RWPE2 (cell line): ENCODE results near the gene ZBTB12.

Experiments
- ATAC-seq: fragments of 200-7000 bp; cut with Tn5 transposase; 3 replicates; pipeline ENCODE4 v1.9.1; 2021; ENCODE audit warnings: low read depth
- DNase-seq: peaks from one replicate; pipeline ENCODE4 v3.0.0-alpha.2; 2020; ENCODE audit warnings: low spot score
- H3K27ac ChIP-seq: fragments of 450-650 bp; 2 replicates; pipeline ENCODE4 v1.5.1; 2017; ENCODE audit warnings: mild to moderate bottlenecking; ENCODE audit not compliant: poor library complexity, severe bottlenecking
- H3K27me3 ChIP-seq: fragments of 250-450 bp; sonication (Bioruptor Pico); 2 replicates; pipeline ENCODE4 v1.5.1; 2021; ENCODE audit warnings: mild to moderate bottlenecking, moderate library complexity; ENCODE audit not compliant: insufficient read depth, poor library complexity, severe bottlenecking
- H3K36me3 ChIP-seq: fragments of 250-450 bp; sonication (Bioruptor Pico); 2 replicates; pipeline ENCODE4 v1.5.1; 2020; ENCODE audit warnings: low read depth, mild to moderate bottlenecking, moderate library complexity
- H3K4me1 ChIP-seq: fragments of 250-450 bp; sonication (Bioruptor Pico); 2 replicates; pipeline ENCODE4 v1.5.1; 2021; ENCODE audit warnings: mild to moderate bottlenecking, moderate library complexity; ENCODE audit not compliant: insufficient read depth, poor library complexity, severe bottlenecking
- H3K4me3 ChIP-seq: fragments of 250-450 bp; sonication (Bioruptor Pico); 2 replicates; pipeline ENCODE4 v1.5.1; 2021; ENCODE audit warnings: mild to moderate bottlenecking, moderate library complexity; ENCODE audit not compliant: severe bottlenecking
- H3K9me3 ChIP-seq: fragments of 250-450 bp; sonication (Bioruptor Pico); 2 replicates; pipeline ENCODE4 v1.5.1; 2021; ENCODE audit warnings: mild to moderate bottlenecking, moderate library complexity; ENCODE audit not compliant: severe bottlenecking
- TF ChIP-seq, protein P1 (sequence below): fragments of 450-650 bp; IDR thresholded peaks from one replicate; pipeline ENCODE4 v1.5.1; 2017; ENCODE audit warnings: mild to moderate bottlenecking, moderate library complexity; ENCODE audit not compliant: poor library complexity, severe bottlenecking

ZBTB12 gene

DNA sequence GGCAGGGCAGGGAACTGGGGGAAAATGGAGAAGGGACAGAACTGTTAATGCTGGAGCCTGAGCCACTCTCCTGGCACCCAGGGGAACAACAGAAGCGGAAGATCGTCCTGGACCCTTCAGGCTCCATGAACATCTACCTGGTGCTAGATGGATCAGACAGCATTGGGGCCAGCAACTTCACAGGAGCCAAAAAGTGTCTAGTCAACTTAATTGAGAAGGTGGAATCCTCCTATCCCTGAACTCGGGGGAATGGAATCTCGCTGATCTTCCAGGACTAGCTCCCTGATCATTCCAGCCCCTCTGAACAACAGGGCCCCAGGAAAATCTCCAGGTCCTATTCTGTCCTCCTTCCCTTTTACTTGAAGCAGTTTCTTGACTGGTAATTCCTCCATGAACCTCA, 46.0 kb upstream of the ZBTB12 start:
- Histone ChIP-seq H3K36me3 (peaks cover 15% of the 10 kb centered on the region), H3K9me3 (no peaks in the 10 kb centered on the region), H3K4me3 (no peak overlapping the region), H3K27ac (no peak overlapping the region), H3K27me3 (no peaks in the 10 kb centered on the region), H3K4me1 (peaks cover 10% of the 10 kb centered on the region)
- TF ChIP-seq, protein P1, sequence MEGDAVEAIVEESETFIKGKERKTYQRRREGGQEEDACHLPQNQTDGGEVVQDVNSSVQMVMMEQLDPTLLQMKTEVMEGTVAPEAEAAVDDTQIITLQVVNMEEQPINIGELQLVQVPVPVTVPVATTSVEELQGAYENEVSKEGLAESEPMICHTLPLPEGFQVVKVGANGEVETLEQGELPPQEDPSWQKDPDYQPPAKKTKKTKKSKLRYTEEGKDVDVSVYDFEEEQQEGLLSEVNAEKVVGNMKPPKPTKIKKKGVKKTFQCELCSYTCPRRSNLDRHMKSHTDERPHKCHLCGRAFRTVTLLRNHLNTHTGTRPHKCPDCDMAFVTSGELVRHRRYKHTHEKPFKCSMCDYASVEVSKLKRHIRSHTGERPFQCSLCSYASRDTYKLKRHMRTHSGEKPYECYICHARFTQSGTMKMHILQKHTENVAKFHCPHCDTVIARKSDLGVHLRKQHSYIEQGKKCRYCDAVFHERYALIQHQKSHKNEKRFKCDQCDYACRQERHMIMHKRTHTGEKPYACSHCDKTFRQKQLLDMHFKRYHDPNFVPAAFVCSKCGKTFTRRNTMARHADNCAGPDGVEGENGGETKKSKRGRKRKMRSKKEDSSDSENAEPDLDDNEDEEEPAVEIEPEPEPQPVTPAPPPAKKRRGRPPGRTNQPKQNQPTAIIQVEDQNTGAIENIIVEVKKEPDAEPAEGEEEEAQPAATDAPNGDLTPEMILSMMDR = no peak
- DNase-seq = no peak
- ATAC-seq = no peak

DNA sequence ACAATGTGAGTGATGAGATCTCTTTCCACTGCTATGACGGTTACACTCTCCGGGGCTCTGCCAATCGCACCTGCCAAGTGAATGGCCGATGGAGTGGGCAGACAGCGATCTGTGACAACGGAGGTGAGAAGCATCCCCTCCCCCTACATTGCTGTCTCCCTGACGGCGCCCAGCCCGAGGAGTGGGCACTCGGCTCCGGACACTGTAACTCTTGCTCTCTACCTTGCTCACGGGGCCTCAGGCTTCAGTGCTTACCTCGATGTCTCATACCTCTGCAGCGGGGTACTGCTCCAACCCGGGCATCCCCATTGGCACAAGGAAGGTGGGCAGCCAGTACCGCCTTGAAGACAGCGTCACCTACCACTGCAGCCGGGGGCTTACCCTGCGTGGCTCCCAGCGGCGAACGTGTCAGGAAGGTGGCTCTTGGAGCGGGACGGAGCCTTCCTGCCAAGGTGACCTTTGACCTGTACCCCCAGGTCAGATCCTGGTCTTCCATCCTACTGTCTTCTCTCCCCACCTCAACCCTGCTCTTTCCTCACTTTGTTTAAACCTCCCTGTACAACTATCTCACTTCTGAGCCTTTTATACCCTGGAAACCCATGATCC, 45.3 kb upstream of the ZBTB12 start:
- ATAC-seq (no peak), DNase-seq (no peak)

DNA sequence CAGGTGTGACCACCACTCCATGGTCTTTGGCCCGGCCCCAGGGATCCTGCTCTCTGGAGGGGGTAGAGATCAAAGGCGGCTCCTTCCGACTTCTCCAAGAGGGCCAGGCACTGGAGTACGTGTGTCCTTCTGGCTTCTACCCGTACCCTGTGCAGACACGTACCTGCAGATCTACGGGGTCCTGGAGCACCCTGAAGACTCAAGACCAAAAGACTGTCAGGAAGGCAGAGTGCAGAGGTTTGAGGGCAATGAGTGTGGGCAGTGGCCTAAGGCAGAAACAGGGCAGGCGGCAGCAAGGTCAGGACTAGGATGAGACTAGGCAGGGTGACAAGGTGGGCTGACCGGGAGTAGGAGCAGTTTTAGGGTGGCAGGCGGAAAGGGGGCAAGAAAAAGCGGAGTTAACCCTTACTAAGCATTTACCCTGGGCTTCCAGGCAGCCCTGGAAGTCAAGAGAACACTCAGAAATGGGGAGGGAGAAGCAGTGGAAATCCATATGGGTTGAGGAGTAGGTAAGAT, 44.5 kb upstream of the ZBTB12 start:
- H3K9me3 ChIP-seq = no peaks in the 10 kb centered on the region
- DNase-seq = no peak
- H3K27me3 ChIP-seq = no peaks in the 10 kb centered on the region
- TF ChIP-seq, protein P1 = no peak
- H3K36me3 ChIP-seq = peaks cover under 1% of the 10 kb centered on the region
- H3K27ac ChIP-seq = peak overlapping the region; percentile 32
- H3K4me1 ChIP-seq = peaks cover 10% of the 10 kb centered on the region
- no peak overlapping the region for H3K4me3 ChIP-seq
- ATAC-seq = no peak

More for the DNA sequence above, 45.3 kb upstream of the ZBTB12 start:
- TF ChIP-seq, protein P1 = no peak
- Histone ChIP-seq H3K4me3 (no peak overlapping the region), H3K9me3 (no peaks in the 10 kb centered on the region), H3K27me3 (no peaks in the 10 kb centered on the region), H3K36me3 (peaks cover 8% of the 10 kb centered on the region), H3K27ac (no peak overlapping the region), H3K4me1 (peaks cover 10% of the 10 kb centered on the region)

DNA sequence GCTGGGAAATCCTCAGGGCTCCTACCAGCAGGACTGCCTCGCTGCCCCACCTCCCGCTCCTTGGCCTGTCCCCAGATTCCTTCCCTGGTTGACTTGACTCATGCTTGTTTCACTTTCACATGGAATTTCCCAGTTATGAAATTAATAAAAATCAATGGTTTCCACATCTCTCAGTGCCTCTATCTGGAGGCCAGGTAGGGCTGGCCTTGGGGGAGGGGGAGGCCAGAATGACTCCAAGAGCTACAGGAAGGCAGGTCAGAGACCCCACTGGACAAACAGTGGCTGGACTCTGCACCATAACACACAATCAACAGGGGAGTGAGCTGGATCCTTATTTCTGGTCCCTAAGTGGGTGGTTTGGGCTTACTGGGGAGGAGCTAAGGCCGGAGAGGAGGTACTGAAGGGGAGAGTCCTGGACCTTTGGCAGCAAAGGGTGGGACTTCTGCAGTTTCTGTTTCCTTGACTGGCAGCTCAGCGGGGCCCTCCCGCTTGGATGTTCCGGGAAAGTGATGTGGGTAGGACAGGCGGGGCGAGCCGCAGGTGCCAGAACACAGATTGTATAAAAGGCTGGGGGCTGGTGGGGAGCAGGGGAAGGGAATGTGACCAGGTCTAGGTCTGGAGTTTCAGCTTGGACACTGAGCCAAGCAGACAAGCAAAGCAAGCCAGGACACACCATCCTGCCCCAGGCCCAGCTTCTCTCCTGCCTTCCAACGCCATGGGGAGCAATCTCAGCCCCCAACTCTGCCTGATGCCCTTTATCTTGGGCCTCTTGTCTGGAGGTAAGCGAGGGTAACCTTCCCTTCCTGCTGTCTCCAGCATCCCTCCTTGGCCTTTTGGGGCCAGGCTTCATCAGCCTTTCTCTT, 43.9 kb upstream of the ZBTB12 start, which contains the start of gene CFB:
TSS of gene CFB (plus strand) at position 589 of the 863 bp plus-strand sequence. CDS start at position 716, 127 bp downstream.
- H3K27ac ChIP-seq = peak within 1 kb of the TSS; percentile 32
- no peaks in the 10 kb centered on the region for H3K36me3 ChIP-seq
- H3K4me3 ChIP-seq = no peak within 1 kb of the TSS
- DNase-seq = no peak
- peaks cover 10% of the 10 kb centered on the region for H3K4me1 ChIP-seq
- ATAC-seq = peak; percentile 74
- no peaks in the 10 kb centered on the region for H3K27me3 ChIP-seq
- no peaks in the 10 kb centered on the region for H3K9me3 ChIP-seq
- TF ChIP-seq, protein P1 = no peak
